Measurements from ENCODE around the gene ZNRD2. TPM values are rescaled to one million over a fixed set of nuclear protein-coding genes. Genes with fewer than 3 reads are reported as not detected.

The ZNRD2 gene
- total RNA-seq, 1 experiment from 2014 or later: 61.2 TPM

DNA sequence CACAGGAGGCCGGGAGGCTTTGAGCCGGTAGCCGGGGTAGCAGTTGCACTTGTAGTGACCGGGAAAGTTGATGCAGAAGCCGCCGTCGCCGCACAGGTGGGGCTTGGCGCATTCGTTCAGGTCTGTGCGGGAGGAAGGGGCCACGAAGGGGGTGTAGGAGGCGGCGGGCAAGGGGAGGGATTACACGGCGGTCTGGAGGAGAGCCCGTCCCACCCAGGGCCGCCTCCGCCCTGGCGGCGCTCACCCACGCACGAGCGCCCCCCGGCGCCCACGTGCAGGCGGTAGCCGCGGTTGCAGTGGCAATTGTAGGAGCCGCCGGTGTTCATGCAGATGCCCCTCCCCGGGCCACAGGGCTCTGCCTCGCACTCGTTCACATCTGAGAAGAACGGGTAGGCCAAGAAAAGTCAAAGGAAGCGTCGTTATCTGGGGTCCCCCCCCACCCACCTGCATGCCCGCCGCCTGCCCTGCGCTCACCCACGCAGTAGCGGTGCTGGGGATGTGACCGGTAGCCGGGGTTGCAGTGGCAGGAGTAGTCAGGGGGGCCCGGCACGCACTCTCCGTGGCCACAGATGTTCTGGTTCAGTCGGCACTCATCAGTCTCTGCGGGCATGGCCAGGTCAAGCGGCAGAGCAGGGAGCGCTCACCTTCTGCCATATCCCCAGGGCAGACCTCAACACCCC lies 22.7 kb upstream of the ZNRD2 start:
- no peaks in the 10 kb centered on the region for H3K9me3 ChIP-seq (ENCODE audit: control insufficient read depth, insufficient read depth, low read depth, low read length)
- H3K36me3 ChIP-seq (ENCODE audit: control insufficient read depth, insufficient read depth, low read length): no peaks in the 10 kb centered on the region
- peaks cover 13% of the 10 kb centered on the region; the same call in 1 of the 2 replicates for H3K4me1 ChIP-seq (ENCODE audit: control insufficient read depth, insufficient read depth, low read length)
- ATAC-seq (no peak), DNase-seq (ENCODE audit: low read depth, low spot score) (no peak)
- no peak overlapping the region for H3K27ac ChIP-seq (ENCODE audit: low read length)
- BruUV-seq (replicated peaks): TSS peak; percentile 55
- H3K4me3 ChIP-seq (ENCODE audit: low read depth in 2 of 2, low read length in 2 of 2): no peak overlapping the region
- intact Hi-C loops (cut with micrococcal nuclease; ENCODE audit: unreplicated experiment): no loop called here
- H3K27me3 ChIP-seq (ENCODE audit: control insufficient read depth, insufficient read depth, low read length): no peaks in the 10 kb centered on the region
- TF ChIP-seq, protein P1, sequence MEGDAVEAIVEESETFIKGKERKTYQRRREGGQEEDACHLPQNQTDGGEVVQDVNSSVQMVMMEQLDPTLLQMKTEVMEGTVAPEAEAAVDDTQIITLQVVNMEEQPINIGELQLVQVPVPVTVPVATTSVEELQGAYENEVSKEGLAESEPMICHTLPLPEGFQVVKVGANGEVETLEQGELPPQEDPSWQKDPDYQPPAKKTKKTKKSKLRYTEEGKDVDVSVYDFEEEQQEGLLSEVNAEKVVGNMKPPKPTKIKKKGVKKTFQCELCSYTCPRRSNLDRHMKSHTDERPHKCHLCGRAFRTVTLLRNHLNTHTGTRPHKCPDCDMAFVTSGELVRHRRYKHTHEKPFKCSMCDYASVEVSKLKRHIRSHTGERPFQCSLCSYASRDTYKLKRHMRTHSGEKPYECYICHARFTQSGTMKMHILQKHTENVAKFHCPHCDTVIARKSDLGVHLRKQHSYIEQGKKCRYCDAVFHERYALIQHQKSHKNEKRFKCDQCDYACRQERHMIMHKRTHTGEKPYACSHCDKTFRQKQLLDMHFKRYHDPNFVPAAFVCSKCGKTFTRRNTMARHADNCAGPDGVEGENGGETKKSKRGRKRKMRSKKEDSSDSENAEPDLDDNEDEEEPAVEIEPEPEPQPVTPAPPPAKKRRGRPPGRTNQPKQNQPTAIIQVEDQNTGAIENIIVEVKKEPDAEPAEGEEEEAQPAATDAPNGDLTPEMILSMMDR (IDR thresholded peaks at IDR 0.05): no peak
- TF ChIP-seq POLR2AphosphoS5 (IDR thresholded peaks at IDR 0.05; ENCODE audit: low read depth, low read length) (no peak), SIN3A (IDR thresholded peaks at IDR 0.05; ENCODE audit: borderline replicate concordance, insufficient read depth, low read depth, low read length) (no peak), TCF7L2 (IDR thresholded peaks at IDR 0.05; ENCODE audit: low read depth, low read length) (no peak)
- TF ChIP-seq, protein P2, sequence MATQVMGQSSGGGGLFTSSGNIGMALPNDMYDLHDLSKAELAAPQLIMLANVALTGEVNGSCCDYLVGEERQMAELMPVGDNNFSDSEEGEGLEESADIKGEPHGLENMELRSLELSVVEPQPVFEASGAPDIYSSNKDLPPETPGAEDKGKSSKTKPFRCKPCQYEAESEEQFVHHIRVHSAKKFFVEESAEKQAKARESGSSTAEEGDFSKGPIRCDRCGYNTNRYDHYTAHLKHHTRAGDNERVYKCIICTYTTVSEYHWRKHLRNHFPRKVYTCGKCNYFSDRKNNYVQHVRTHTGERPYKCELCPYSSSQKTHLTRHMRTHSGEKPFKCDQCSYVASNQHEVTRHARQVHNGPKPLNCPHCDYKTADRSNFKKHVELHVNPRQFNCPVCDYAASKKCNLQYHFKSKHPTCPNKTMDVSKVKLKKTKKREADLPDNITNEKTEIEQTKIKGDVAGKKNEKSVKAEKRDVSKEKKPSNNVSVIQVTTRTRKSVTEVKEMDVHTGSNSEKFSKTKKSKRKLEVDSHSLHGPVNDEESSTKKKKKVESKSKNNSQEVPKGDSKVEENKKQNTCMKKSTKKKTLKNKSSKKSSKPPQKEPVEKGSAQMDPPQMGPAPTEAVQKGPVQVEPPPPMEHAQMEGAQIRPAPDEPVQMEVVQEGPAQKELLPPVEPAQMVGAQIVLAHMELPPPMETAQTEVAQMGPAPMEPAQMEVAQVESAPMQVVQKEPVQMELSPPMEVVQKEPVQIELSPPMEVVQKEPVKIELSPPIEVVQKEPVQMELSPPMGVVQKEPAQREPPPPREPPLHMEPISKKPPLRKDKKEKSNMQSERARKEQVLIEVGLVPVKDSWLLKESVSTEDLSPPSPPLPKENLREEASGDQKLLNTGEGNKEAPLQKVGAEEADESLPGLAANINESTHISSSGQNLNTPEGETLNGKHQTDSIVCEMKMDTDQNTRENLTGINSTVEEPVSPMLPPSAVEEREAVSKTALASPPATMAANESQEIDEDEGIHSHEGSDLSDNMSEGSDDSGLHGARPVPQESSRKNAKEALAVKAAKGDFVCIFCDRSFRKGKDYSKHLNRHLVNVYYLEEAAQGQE (IDR thresholded peaks at IDR 0.05; ENCODE audit: insufficient read depth in 1 of 2, low read depth in 2 of 2, low read length in 1 of 2): no peak
- POLR2A ChIA-PET: no interaction called here
- in situ Hi-C loops (cut with HindIII; ENCODE audit: low pct_unique_long_range_greater_than_20kb, low sequenced_read_pairs): no loop called here
- CTCF ChIA-PET: no interaction called here

DNA sequence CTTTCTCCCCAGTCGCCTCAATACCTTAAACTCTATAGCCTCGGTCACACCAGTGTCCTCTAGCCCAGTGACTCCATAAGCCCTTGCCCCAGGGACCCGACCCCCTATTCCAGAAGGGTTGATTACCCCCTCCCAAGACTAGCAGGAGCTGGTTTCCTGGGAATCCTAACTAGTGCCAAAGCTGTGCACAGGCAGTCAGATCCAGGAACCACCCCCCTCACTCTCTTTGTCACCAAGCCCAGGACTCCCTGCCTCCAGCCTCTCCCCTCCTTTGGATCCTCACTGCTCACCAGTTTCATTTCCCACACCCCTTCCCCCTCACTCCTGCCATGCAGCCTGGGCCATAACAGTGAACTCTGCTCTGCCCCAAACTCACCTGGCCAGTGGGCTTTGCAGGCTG lies 21.9 kb upstream of the ZNRD2 start:
- no TSS peak for BruUV-seq (replicated peaks)
- no peak overlapping the region for H3K4me3 ChIP-seq (ENCODE audit: low read depth in 2 of 2, low read length in 2 of 2)
- ATAC-seq (no peak), DNase-seq (ENCODE audit: low read depth, low spot score) (no peak)
- H3K27me3 ChIP-seq (ENCODE audit: control insufficient read depth, insufficient read depth, low read length): no peaks in the 10 kb centered on the region
- no peaks in the 10 kb centered on the region for H3K9me3 ChIP-seq (ENCODE audit: control insufficient read depth, insufficient read depth, low read depth, low read length)
- no peak overlapping the region for H3K27ac ChIP-seq (ENCODE audit: low read length)
- peaks cover 15% of the 10 kb centered on the region for H3K4me1 ChIP-seq (ENCODE audit: control insufficient read depth, insufficient read depth, low read length)
- ChIA-PET POLR2A (interaction anchor here (0.6 kb wide), 1 partner anchor 49 kb away, joined by 3 read pairs; no protein-coding TSS in a partner anchor), CTCF (no interaction called here)
- in situ Hi-C loops (cut with HindIII; ENCODE audit: low pct_unique_long_range_greater_than_20kb, low sequenced_read_pairs) (no loop called here), intact Hi-C loops (cut with micrococcal nuclease; ENCODE audit: unreplicated experiment) (no loop called here)
- TF ChIP-seq TCF7L2 (IDR thresholded peaks at IDR 0.05; ENCODE audit: low read depth, low read length): no peak
- TF ChIP-seq, protein P1 (IDR thresholded peaks at IDR 0.05): no peak
- no peak for TF ChIP-seq SIN3A (IDR thresholded peaks at IDR 0.05; ENCODE audit: borderline replicate concordance, insufficient read depth, low read depth, low read length)
- TF ChIP-seq, protein P2 (IDR thresholded peaks at IDR 0.05; ENCODE audit: insufficient read depth in 1 of 2, low read depth in 2 of 2, low read length in 1 of 2): no peak
- no peak for TF ChIP-seq POLR2AphosphoS5 (IDR thresholded peaks at IDR 0.05; ENCODE audit: low read depth, low read length)
- no peaks in the 10 kb centered on the region for H3K36me3 ChIP-seq (ENCODE audit: control insufficient read depth, insufficient read depth, low read length)
